ENCODE measurements around the gene PTCHD4. TPM values are rescaled to one million over a fixed set of nuclear protein-coding genes. Genes with fewer than 3 reads are reported as not detected.

PTCHD4 gene
- polyA plus RNA-seq, 1 donor from 2014 or later: 3.4 TPM

- Histone ChIP-seq H3K4me2 (ENCODE audit: low read length) (no peak overlapping the region), H3K27ac (ENCODE audit: low read length) (peak overlapping the region; percentile 47), H3K9me2 (ENCODE audit: insufficient read depth, low read length) (no peaks in the 10 kb centered on the region), H3K9ac (ENCODE audit: low read length) (peak overlapping the region; percentile 87), H3K79me2 (replicated peaks; ENCODE audit: insufficient read depth, low read length) (peaks cover 36% of the 10 kb centered on the region), H2AFZ (ENCODE audit: low read depth, low read length) (no peak overlapping the region), H3K36me3 (ENCODE audit: insufficient read depth, low read length) (no peaks in the 10 kb centered on the region), H3K27me3 (ENCODE audit: insufficient read depth, low read depth, low read length) (no peaks in the 10 kb centered on the region), H4K20me1 (ENCODE audit: insufficient read depth) (no peaks in the 10 kb centered on the region), H3K9me3 (ENCODE audit: low read length) (no peaks in the 10 kb centered on the region), H3F3A (ENCODE audit: insufficient read depth, low read length, poor library complexity, severe bottlenecking) (no peaks in the 10 kb centered on the region), H3K4me3 (ENCODE audit: low read length) (peak overlapping the region; percentile 85)
- TF ChIP-seq TAF1 (IDR thresholded peaks at IDR 0.05; ENCODE audit: low read depth): no peak
- peak; percentile 1 for TF ChIP-seq MXI1 (conservative IDR thresholded peaks at IDR 0.05; ENCODE audit: poor library complexity, severe bottlenecking)
- peak; percentile 18 for TF ChIP-seq RAD21 (conservative IDR thresholded peaks at IDR 0.05)
Observed at GRCh38 chr6:48069280-48069679, 41.7 kb downstream of the PTCHD4 start.

GRCh38 chr6:48068278-48069251 lies 42.4 kb downstream of the PTCHD4 start:
- TF ChIP-seq MXI1 (conservative IDR thresholded peaks at IDR 0.05; ENCODE audit: poor library complexity, severe bottlenecking) (peak; percentile 59), REST (IDR thresholded peaks at IDR 0.05; ENCODE audit: borderline replicate concordance) (peak; percentile 14), EZH2 (IDR thresholded peaks at IDR 0.05; ENCODE audit: borderline replicate concordance, insufficient read depth, low read length, poor library complexity, severe bottlenecking) (no peak)
- no peaks in the 10 kb centered on the region for H3K9me2 ChIP-seq (ENCODE audit: insufficient read depth, low read length)
- H3K36me3 ChIP-seq (ENCODE audit: insufficient read depth, low read length): no peaks in the 10 kb centered on the region
- H3K9ac ChIP-seq (ENCODE audit: low read length): peak overlapping the region; percentile 87
- H3F3A ChIP-seq (ENCODE audit: insufficient read depth, low read length, poor library complexity, severe bottlenecking): no peaks in the 10 kb centered on the region
- no peaks in the 10 kb centered on the region for H4K20me1 ChIP-seq (ENCODE audit: insufficient read depth)
- H3K4me2 ChIP-seq (ENCODE audit: low read length): peak overlapping the region; percentile 97
- H3K27me3 ChIP-seq (ENCODE audit: insufficient read depth, low read depth, low read length): no peaks in the 10 kb centered on the region
- peak overlapping the region; percentile 46 for H2AFZ ChIP-seq (ENCODE audit: low read depth, low read length)
- no peaks in the 10 kb centered on the region for H3K9me3 ChIP-seq (ENCODE audit: low read length)
- H3K79me2 ChIP-seq (replicated peaks; ENCODE audit: insufficient read depth, low read length): peaks cover 42% of the 10 kb centered on the region
- H3K4me3 ChIP-seq (ENCODE audit: low read length): peak overlapping the region; percentile 85
- H3K27ac ChIP-seq (ENCODE audit: low read length): peak overlapping the region; percentile 80

- peak overlapping the region; percentile 46 for H2AFZ ChIP-seq (ENCODE audit: low read depth, low read length)
- peak overlapping the region; percentile 87 for H3K9ac ChIP-seq (ENCODE audit: low read length)
- no peaks in the 10 kb centered on the region for H3K27me3 ChIP-seq (ENCODE audit: insufficient read depth, low read depth, low read length)
- peaks cover 44% of the 10 kb centered on the region for H3K79me2 ChIP-seq (replicated peaks; ENCODE audit: insufficient read depth, low read length)
- peak overlapping the region; percentile 97 for H3K4me2 ChIP-seq (ENCODE audit: low read length)
- no peaks in the 10 kb centered on the region for H4K20me1 ChIP-seq (ENCODE audit: insufficient read depth)
- peak overlapping the region; percentile 80 for H3K27ac ChIP-seq (ENCODE audit: low read length)
- no peaks in the 10 kb centered on the region for H3K9me2 ChIP-seq (ENCODE audit: insufficient read depth, low read length)
- peak overlapping the region; percentile 85 for H3K4me3 ChIP-seq (ENCODE audit: low read length)
- H3F3A ChIP-seq (ENCODE audit: insufficient read depth, low read length, poor library complexity, severe bottlenecking): no peaks in the 10 kb centered on the region
- no peaks in the 10 kb centered on the region for H3K36me3 ChIP-seq (ENCODE audit: insufficient read depth, low read length)
- no peaks in the 10 kb centered on the region for H3K9me3 ChIP-seq (ENCODE audit: low read length)
- no peak for TF ChIP-seq MXI1 (conservative IDR thresholded peaks at IDR 0.05; ENCODE audit: poor library complexity, severe bottlenecking)
- no peak for TF ChIP-seq EP300 (conservative IDR thresholded peaks at IDR 0.05; ENCODE audit: poor library complexity, severe bottlenecking)
- TF ChIP-seq REST (IDR thresholded peaks at IDR 0.05; ENCODE audit: borderline replicate concordance): no peak
- no peak for TF ChIP-seq TAF1 (IDR thresholded peaks at IDR 0.05; ENCODE audit: low read depth)
- TF ChIP-seq POLR2AphosphoS5 (IDR thresholded peaks at IDR 0.05): no peak
- no peak for TF ChIP-seq EZH2 (IDR thresholded peaks at IDR 0.05; ENCODE audit: borderline replicate concordance, insufficient read depth, low read length, poor library complexity, severe bottlenecking)
- TF ChIP-seq CTCF (IDR thresholded peaks at IDR 0.05; ENCODE audit: poor library complexity, severe bottlenecking): no peak
- TF ChIP-seq RAD21 (conservative IDR thresholded peaks at IDR 0.05): peak; percentile 34
- peak; percentile 45 for TF ChIP-seq SMC3 (conservative IDR thresholded peaks at IDR 0.05; ENCODE audit: poor library complexity)
Observed at GRCh38 chr6:48067886-48068277, 43.1 kb downstream of the PTCHD4 start.
